SK-N-SH treated with all-trans-retinoic acid at 6 μM for 48 hours (cell line): ENCODE results near the gene FAM114A2.

Source experiments
- ARNTL ChIP-seq: fragments of 450-650 bp; formaldehyde crosslinking; IDR thresholded peaks from 2 replicates; pipeline ENCODE4 v1.5.0; 2020; ENCODE audit warnings: low read depth, mild to moderate bottlenecking, moderate library complexity, borderline replicate concordance
- BACH2 ChIP-seq: fragments of 250-450 bp; sonication (Bioruptor Pico); IDR thresholded peaks from 2 replicates; pipeline ENCODE4 v1.9.0; 2021; ENCODE audit warnings: mild to moderate bottlenecking, borderline replicate concordance
- CSDC2 ChIP-seq: fragments of 250-450 bp; sonication (Bioruptor Pico); IDR thresholded peaks from 2 replicates; pipeline ENCODE4 v1.5.0; 2020; ENCODE audit warnings: mild to moderate bottlenecking, moderate library complexity
- OSR1 ChIP-seq: fragments of 250-450 bp; sonication (Bioruptor Pico); IDR thresholded peaks from 2 replicates; pipeline ENCODE4 v1.8.0; 2022; ENCODE audit warnings: moderate library complexity, mild to moderate bottlenecking, inconsistent platforms
- PATZ1 ChIP-seq: fragments of 250-450 bp; sonication (Bioruptor Pico); IDR thresholded peaks from 2 replicates; pipeline ENCODE4 v1.8.0; 2020; ENCODE audit warnings: mild to moderate bottlenecking, moderate library complexity, borderline replicate concordance
- PPARA ChIP-seq: fragments of 250-450 bp; sonication (Bioruptor Pico); IDR thresholded peaks from 2 replicates; pipeline ENCODE4 v1.5.0; 2020; ENCODE audit warnings: mild to moderate bottlenecking, borderline replicate concordance
- RARB ChIP-seq: fragments of 250-450 bp; sonication (Bioruptor Pico); IDR thresholded peaks from 2 replicates; pipeline ENCODE4 v1.8.0; 2021; ENCODE audit warnings: mild to moderate bottlenecking, moderate library complexity
- SNAI2 ChIP-seq: fragments of 250-450 bp; sonication (Bioruptor Pico); IDR thresholded peaks from 2 replicates; pipeline ENCODE4 v1.5.0; 2020; ENCODE audit warnings: mild to moderate bottlenecking, moderate library complexity
- TOX ChIP-seq: fragments of 250-450 bp; sonication (Bioruptor Pico); IDR thresholded peaks from 2 replicates; pipeline ENCODE4 v1.8.0; 2021; ENCODE audit warnings: mild to moderate bottlenecking, moderate library complexity, borderline replicate concordance
- TSHZ2 ChIP-seq: fragments of 250-450 bp; sonication (Bioruptor Pico); IDR thresholded peaks from 2 replicates; pipeline ENCODE4 v1.5.0; 2020; ENCODE audit warnings: mild to moderate bottlenecking, moderate library complexity
- ZNF565 ChIP-seq: fragments of 450-650 bp; formaldehyde crosslinking; conservative IDR thresholded peaks from 2 replicates; pipeline ENCODE4 v1.5.0; 2020; ENCODE audit warnings: low read depth, mild to moderate bottlenecking, moderate library complexity
- ZNF70 ChIP-seq: fragments of 450-650 bp; formaldehyde crosslinking; IDR thresholded peaks from 2 replicates; pipeline ENCODE4 v1.5.0; 2020; ENCODE audit warnings: mild to moderate bottlenecking, moderate library complexity

GRCh38 chr5:153941265-153941664 is 97.4 kb downstream of the FAM114A2 start:
- TF ChIP-seq TSHZ2 (CRISPR knock-in tag) = no peak
- no peak for TF ChIP-seq PATZ1 (CRISPR knock-in tag)
- TF ChIP-seq ZNF565 = no peak
- no peak for TF ChIP-seq RARB (CRISPR knock-in tag)
- TF ChIP-seq PPARA (CRISPR knock-in tag) = no peak
- no peak for TF ChIP-seq CSDC2
- no peak for TF ChIP-seq ARNTL (CRISPR knock-in tag)
- TF ChIP-seq TOX = no peak
- no peak for TF ChIP-seq ZNF70 (CRISPR knock-in tag)
- TF ChIP-seq BACH2 = no peak
- no peak for TF ChIP-seq OSR1 (CRISPR knock-in tag)
- TF ChIP-seq SNAI2 (CRISPR knock-in tag) = no peak
